Ishikawa (cell line): ENCODE results near the gene LCE3A.

Source experiments
- FOXM1 ChIP-seq: IDR thresholded peaks from 2 replicates; pipeline ENCODE4 v1.6.1; 2012; ENCODE audit warnings: low read depth, borderline replicate concordance
- RAD21 ChIP-seq: IDR thresholded peaks from 2 replicates; pipeline ENCODE4 v1.6.1; 2012; ENCODE audit warnings: low read depth
- TAF1 ChIP-seq: IDR thresholded peaks from 2 replicates; pipeline ENCODE4 v1.6.1; 2012; ENCODE audit warnings: low read depth, mild to moderate bottlenecking
- TEAD4 ChIP-seq: IDR thresholded peaks from 2 replicates; pipeline ENCODE4 v1.6.1; 2012
- USF1 ChIP-seq: IDR thresholded peaks from 2 replicates; pipeline ENCODE4 v1.6.1; 2012
- YY1 ChIP-seq: IDR thresholded peaks from 2 replicates; pipeline ENCODE4 v1.6.1; 2012; ENCODE audit warnings: low read depth
- TF ChIP-seq, protein P1 (sequence below): IDR thresholded peaks from 2 replicates; pipeline ENCODE4 v1.6.1; 2012; ENCODE audit warnings: low read depth, mild to moderate bottlenecking

GRCh38 chr1:152599934-152600333, 23.0 kb downstream of the LCE3A start, which contains the start of gene LCE3C:
- no peak for TF ChIP-seq YY1
- TF ChIP-seq, protein P1, sequence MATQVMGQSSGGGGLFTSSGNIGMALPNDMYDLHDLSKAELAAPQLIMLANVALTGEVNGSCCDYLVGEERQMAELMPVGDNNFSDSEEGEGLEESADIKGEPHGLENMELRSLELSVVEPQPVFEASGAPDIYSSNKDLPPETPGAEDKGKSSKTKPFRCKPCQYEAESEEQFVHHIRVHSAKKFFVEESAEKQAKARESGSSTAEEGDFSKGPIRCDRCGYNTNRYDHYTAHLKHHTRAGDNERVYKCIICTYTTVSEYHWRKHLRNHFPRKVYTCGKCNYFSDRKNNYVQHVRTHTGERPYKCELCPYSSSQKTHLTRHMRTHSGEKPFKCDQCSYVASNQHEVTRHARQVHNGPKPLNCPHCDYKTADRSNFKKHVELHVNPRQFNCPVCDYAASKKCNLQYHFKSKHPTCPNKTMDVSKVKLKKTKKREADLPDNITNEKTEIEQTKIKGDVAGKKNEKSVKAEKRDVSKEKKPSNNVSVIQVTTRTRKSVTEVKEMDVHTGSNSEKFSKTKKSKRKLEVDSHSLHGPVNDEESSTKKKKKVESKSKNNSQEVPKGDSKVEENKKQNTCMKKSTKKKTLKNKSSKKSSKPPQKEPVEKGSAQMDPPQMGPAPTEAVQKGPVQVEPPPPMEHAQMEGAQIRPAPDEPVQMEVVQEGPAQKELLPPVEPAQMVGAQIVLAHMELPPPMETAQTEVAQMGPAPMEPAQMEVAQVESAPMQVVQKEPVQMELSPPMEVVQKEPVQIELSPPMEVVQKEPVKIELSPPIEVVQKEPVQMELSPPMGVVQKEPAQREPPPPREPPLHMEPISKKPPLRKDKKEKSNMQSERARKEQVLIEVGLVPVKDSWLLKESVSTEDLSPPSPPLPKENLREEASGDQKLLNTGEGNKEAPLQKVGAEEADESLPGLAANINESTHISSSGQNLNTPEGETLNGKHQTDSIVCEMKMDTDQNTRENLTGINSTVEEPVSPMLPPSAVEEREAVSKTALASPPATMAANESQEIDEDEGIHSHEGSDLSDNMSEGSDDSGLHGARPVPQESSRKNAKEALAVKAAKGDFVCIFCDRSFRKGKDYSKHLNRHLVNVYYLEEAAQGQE = no peak
- TF ChIP-seq TEAD4 = no peak
- no peak for TF ChIP-seq RAD21
- no peak for TF ChIP-seq FOXM1
- TF ChIP-seq TAF1 = no peak
- TF ChIP-seq USF1 = no peak
